NCI-H2081 treated with DMSO at 0.1 percent for 48 hours (cell line): Measurements from ENCODE around the gene PRR16.
"Not testable (repeated sequence)": the region's sequence is repeated elsewhere in the genome, so short reads cannot be mapped to it uniquely, and the experiment has no call there.

Experiments used
- DNase-seq: peaks from one replicate; lab custom pipeline; 2025; lab: John Stamatoyannopoulos, UW

PRR16 gene

GRCh38 chr5:120655828-120656435 lies 191.8 kb downstream of the PRR16 start:
- DNase-seq = no peak

GRCh38 chr5:120657104-120657503 lies 193.0 kb downstream of the PRR16 start:
- DNase-seq = no peak

GRCh38 chr5:120677481-120677880 lies 213.4 kb downstream of the PRR16 start:
- DNase-seq = no peak

- DNase-seq = no peak
Measured at GRCh38 chr5:120678279-120678678, 214.2 kb downstream of the PRR16 start.

- DNase-seq = no peak
Measured at GRCh38 chr5:120682851-120683250, 218.8 kb downstream of the PRR16 start.

GRCh38 chr5:120683580-120683979 lies 219.5 kb downstream of the PRR16 start:
- DNase-seq = no peak

GRCh38 chr5:120684213-120684612 lies 220.1 kb downstream of the PRR16 start:
- DNase-seq = no peak

- DNase-seq = no peak
Measured at GRCh38 chr5:120684749-120685415, 220.8 kb downstream of the PRR16 start.

GRCh38 chr5:120690621-120691407 lies 226.7 kb downstream of the PRR16 start:
- no peak for DNase-seq

- DNase-seq = no peak
Measured at GRCh38 chr5:120692325-120692724, 228.2 kb downstream of the PRR16 start.

- no peak for DNase-seq
Measured at GRCh38 chr5:120695368-120695880, 231.3 kb downstream of the PRR16 start.

GRCh38 chr5:120697147-120697546 lies 233.0 kb downstream of the PRR16 start:
- no peak for DNase-seq

- DNase-seq = not testable (repeated sequence)
Measured at GRCh38 chr5:120697670-120698327, 233.7 kb downstream of the PRR16 start.

GRCh38 chr5:120700653-120701052 lies 236.6 kb downstream of the PRR16 start:
- not testable (repeated sequence) for DNase-seq

- not testable (repeated sequence) for DNase-seq
Measured at GRCh38 chr5:120702817-120703538, 238.9 kb downstream of the PRR16 start.

GRCh38 chr5:120703918-120704587 lies 240.0 kb downstream of the PRR16 start:
- no peak for DNase-seq

GRCh38 chr5:120706877-120707276 lies 242.8 kb downstream of the PRR16 start:
- no peak for DNase-seq

GRCh38 chr5:120717381-120717780 lies 253.3 kb downstream of the PRR16 start:
- DNase-seq = no peak

- DNase-seq = no peak
Measured at GRCh38 chr5:120730214-120730613, 266.1 kb downstream of the PRR16 start.

GRCh38 chr5:120734033-120734432 lies 269.9 kb downstream of the PRR16 start:
- DNase-seq = no peak

GRCh38 chr5:120735076-120735475 lies 271.0 kb downstream of the PRR16 start:
- no peak for DNase-seq
